ENCODE data around the gene ALG12. TPM values are rescaled to one million over a fixed set of nuclear protein-coding genes. Genes with fewer than 3 reads are reported as not detected.

ALG12 gene
- total and polyA plus RNA-seq, 2 donors (not counting 1 experiment from before 2014, with no cell fraction given) = 15.2 to 16.6 TPM

- DNase-seq (no peak), ATAC-seq (ENCODE audit: low read depth) (no peak)
- H3K9me3 Mint-ChIP-seq (ENCODE audit: insufficient read depth) = no peaks in the 10 kb centered on the region
- peaks cover 52% of the 10 kb centered on the region for H3K79me2 ChIP-seq (ENCODE audit: control insufficient read depth, insufficient read depth, low read length)
- no peak overlapping the region for H3K4me3 ChIP-seq (ENCODE audit: control extremely low read depth in 1 of 5, extremely low read depth in 1 of 5, insufficient read depth in 1 of 5, low read depth in 2 of 5, low read length in 4 of 5)
- WGBS (ENCODE audit: insufficient coverage) = 92% methylated on average over 10 of the region's 11 CpGs
- peak overlapping the region; percentile 32 for H3K27ac Mint-ChIP-seq
- H2AFZ ChIP-seq (ENCODE audit: insufficient read depth, low read depth, low read length, poor library complexity, severe bottlenecking) = no peak overlapping the region
- peaks cover 33% of the 10 kb centered on the region for H4K20me1 ChIP-seq (ENCODE audit: control insufficient read depth, insufficient read depth, low read length, poor library complexity, severe bottlenecking)
- H3K4me1 Mint-ChIP-seq = peaks cover 16% of the 10 kb centered on the region
- H3K4me1 ChIP-seq (ENCODE audit: control insufficient read depth in 2 of 2, insufficient read depth in 2 of 2, low read length in 2 of 2) = peaks cover 17 to 22% of the 10 kb centered on the region in 2 donors
- H3K27me3 Mint-ChIP-seq = no peaks in the 10 kb centered on the region
- peaks cover 0 to 25% of the 10 kb centered on the region in 2 experiments for H3K36me3 ChIP-seq (replicated peaks in 1 of 2; ENCODE audit: control extremely low read depth in 1 of 2, control insufficient read depth in 1 of 2, extremely low read depth in 1 of 2, insufficient read depth in 2 of 2, low read length in 1 of 2)
- H3K4me3 Mint-ChIP-seq = peak overlapping the region; percentile 86
- no peak overlapping the region for H3K9ac ChIP-seq (ENCODE audit: low read length)
- intact Hi-C loops (cut with micrococcal nuclease) = no loop called here
- H3K27me3 ChIP-seq (replicated peaks in 1 of 4; ENCODE audit: control extremely low read depth in 1 of 4, control insufficient read depth in 3 of 4, insufficient read depth in 4 of 4, low read length in 3 of 4) = no peaks in the 10 kb centered on the region
- no peak overlapping the region for H3K27ac ChIP-seq (ENCODE audit: low read length in 2 of 2)
- TF ChIP-seq EZH2 (IDR thresholded peaks at IDR 0.05; ENCODE audit: borderline replicate concordance, insufficient read depth, low read depth, low read length, poor library complexity, severe bottlenecking) = no peak
- TF ChIP-seq CTCF (IDR thresholded peaks at IDR 0.05) = no peak
- CTCF ChIA-PET = interaction anchor here (1.1 to 3.2 kb wide), 4 partner anchors 9 to 149 kb away, joined by 3 to 9 read pairs (median 4); no protein-coding TSS in a partner anchor
- no peaks in the 10 kb centered on the region for H3K9me3 ChIP-seq (ENCODE audit: control extremely low read depth in 1 of 3, control insufficient read depth in 2 of 3, insufficient read depth in 1 of 3, low read length in 2 of 3)
- POLR2A ChIA-PET = interaction anchor here (0.5 kb wide), 1 partner anchor 60 kb away, joined by 4 read pairs; no protein-coding TSS in a partner anchor
- peak overlapping the region; percentile 97 for H3K4me2 ChIP-seq (replicated peaks; ENCODE audit: low read depth, low read length, poor library complexity, severe bottlenecking)
Observed at GRCh38 chr22:49916831-49917230, 1.4 kb downstream of the ALG12 start.

GRCh38 chr22:49915610-49916009 is 2.6 kb downstream of the ALG12 start:
- Histone ChIP-seq H3K9ac (ENCODE audit: low read length) (no peak overlapping the region), H3K4me2 (replicated peaks; ENCODE audit: low read depth, low read length, poor library complexity, severe bottlenecking) (no peak overlapping the region), H3K36me3 (replicated peaks in 1 of 2; ENCODE audit: control extremely low read depth in 1 of 2, control insufficient read depth in 1 of 2, extremely low read depth in 1 of 2, insufficient read depth in 2 of 2, low read length in 1 of 2) (peaks cover 0 to 28% of the 10 kb centered on the region in 2 experiments), H3K27ac (ENCODE audit: low read length in 2 of 2) (no peak overlapping the region), H3K27me3 (replicated peaks in 1 of 4; ENCODE audit: control extremely low read depth in 1 of 4, control insufficient read depth in 3 of 4, insufficient read depth in 4 of 4, low read length in 3 of 4) (no peaks in the 10 kb centered on the region), H2AFZ (ENCODE audit: insufficient read depth, low read depth, low read length, poor library complexity, severe bottlenecking) (no peak overlapping the region), H3K79me2 (ENCODE audit: control insufficient read depth, insufficient read depth, low read length) (peaks cover 54% of the 10 kb centered on the region), H4K20me1 (ENCODE audit: control insufficient read depth, insufficient read depth, low read length, poor library complexity, severe bottlenecking) (peaks cover 33% of the 10 kb centered on the region), H3K4me1 (ENCODE audit: control insufficient read depth in 2 of 2, insufficient read depth in 2 of 2, low read length in 2 of 2) (peaks cover 17 to 22% of the 10 kb centered on the region in 2 donors), H3K4me3 (ENCODE audit: control extremely low read depth in 1 of 5, extremely low read depth in 1 of 5, insufficient read depth in 1 of 5, low read depth in 2 of 5, low read length in 4 of 5) (no peak overlapping the region), H3K9me3 (ENCODE audit: control extremely low read depth in 1 of 3, control insufficient read depth in 2 of 3, insufficient read depth in 1 of 3, low read length in 2 of 3) (no peaks in the 10 kb centered on the region)
- no peak overlapping the region for H3K4me3 Mint-ChIP-seq
- ATAC-seq (ENCODE audit: low read depth) (no peak), DNase-seq (no peak)
- no peak for TF ChIP-seq EZH2 (IDR thresholded peaks at IDR 0.05; ENCODE audit: borderline replicate concordance, insufficient read depth, low read depth, low read length, poor library complexity, severe bottlenecking)
- no peak for TF ChIP-seq CTCF (IDR thresholded peaks at IDR 0.05)
- ChIA-PET CTCF (no interaction called here), POLR2A (no interaction called here)
- no peaks in the 10 kb centered on the region for H3K27me3 Mint-ChIP-seq
- 98% methylated on average over 12 of the region's 12 CpGs for WGBS (ENCODE audit: insufficient coverage)
- peaks cover 15% of the 10 kb centered on the region for H3K4me1 Mint-ChIP-seq
- H3K9me3 Mint-ChIP-seq (ENCODE audit: insufficient read depth) = no peaks in the 10 kb centered on the region
- intact Hi-C loops (cut with micrococcal nuclease) = no loop called here
- H3K27ac Mint-ChIP-seq = no peak overlapping the region

Data from B cell (primary cell).